Measurements from ENCODE around the gene SPTAN1.
"Not testable (repeated sequence)": the region's sequence is repeated elsewhere in the genome, so short reads cannot be mapped to it uniquely, and the experiment has no call there.

Gene SPTAN1

DNA sequence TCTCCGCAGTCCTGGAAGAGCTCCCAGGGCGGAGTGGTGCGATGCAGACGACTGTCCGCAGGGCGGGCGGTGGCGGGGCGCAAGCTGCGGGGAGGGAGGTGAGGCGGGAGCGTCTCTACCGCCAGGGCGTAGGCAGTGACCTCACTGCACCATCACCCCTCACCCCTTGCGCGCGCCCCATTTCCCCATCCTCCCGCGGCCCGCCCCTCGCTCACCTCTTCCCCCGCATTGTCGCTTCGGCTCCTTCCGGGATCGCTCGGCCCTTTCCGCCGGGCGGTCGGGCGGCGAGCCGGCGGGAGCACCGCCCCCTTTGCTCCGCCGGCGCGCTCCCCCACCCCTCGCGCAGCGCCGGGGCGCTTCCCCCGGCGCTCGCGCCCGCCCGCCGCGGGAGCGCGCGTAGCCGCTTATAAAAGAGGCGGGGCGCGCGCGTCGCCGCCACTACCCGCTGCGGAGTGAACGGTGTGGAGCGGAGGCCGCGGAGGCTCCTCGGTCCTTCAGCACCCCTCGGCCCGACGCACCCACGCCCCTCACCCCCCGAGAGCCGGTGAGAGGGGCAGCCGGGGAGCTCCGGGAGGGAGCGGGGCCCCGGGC is at the start of gene SPTAN1:
SPTAN1 (plus strand) TSS at position 435 of the 591 bp plus-strand sequence. CDS start 14,154 bp downstream, outside the sequence.
- peak; percentile 94 for DNase-seq

DNA sequence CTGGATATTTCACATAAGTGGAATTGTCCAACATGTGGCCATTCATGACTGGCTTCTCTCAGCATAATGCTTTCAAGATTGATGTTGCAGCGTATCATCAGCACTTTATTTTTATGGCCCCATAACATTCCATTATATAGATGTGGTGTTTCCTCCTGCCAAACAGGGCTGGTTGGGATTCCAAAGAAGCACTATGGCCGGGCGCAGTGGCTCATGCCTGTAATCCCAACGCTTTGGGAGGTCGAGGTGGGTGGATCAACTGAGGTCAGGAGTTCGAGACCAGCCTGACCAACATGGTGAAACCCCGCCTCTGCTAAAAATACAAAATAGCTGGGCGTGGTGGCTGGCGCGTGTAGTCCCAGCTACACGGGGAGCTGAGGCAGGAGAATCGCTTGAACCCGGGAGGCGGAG is 49.0 kb upstream of the SPTAN1 start:
- not testable (repeated sequence) for DNase-seq

GRCh38 chr9:128503870-128504269 is 48.5 kb upstream of the SPTAN1 start:
- DNase-seq: no peak

GRCh38 chr9:128504485-128505413 is 47.6 kb upstream of the SPTAN1 start, which contains the start of gene GLE1:
TSS of gene GLE1 (plus strand) at chr9:128504719. CDS start at chr9:128504806, 87 bp downstream.
- DNase-seq: peak; percentile 92

GRCh38 chr9:128505414-128505765 is 47.0 kb upstream of the SPTAN1 start:
- DNase-seq: peak; percentile 2

GRCh38 chr9:128505906-128506305 is 46.5 kb upstream of the SPTAN1 start:
- DNase-seq: not testable (repeated sequence)

DNA sequence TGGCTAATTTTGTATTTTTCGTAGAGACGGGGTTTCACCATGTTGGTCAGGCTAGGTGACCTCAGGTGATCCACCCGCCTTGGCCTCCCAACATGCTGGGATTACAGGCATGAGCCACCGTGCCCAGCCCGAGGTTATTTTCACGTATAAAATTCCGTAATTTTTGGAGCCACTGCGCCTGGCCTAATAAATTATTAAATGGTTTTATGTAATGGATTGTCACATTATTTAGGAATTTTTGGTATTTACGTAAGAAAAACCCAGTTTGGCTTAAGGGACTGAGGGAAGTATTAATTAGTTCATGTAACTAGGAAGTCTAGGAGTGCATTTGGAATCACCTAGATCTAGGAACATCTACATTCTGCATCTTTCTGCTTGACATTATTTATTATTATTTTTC is 39.6 kb upstream of the SPTAN1 start:
- no peak for DNase-seq

DNA sequence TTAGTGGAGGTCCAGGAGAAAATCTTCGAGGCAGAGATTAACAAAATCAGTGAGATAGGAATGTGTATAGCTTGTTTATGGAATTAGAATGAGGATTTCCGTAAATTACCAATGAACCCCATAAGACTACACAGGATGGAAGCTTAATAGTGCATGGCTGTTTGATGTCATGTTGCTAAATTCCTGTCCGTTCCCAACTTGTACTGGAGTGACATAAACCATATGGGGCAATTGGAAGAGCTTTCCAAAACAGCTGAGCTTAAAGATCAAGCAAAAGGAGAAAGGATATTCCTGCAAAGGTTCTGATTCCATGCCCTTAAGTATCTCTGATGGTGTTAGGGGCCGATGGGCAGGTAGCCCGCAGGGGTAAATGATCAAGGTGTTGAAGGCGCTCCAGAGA is 30.4 kb upstream of the SPTAN1 start:
- no peak for DNase-seq

DNA sequence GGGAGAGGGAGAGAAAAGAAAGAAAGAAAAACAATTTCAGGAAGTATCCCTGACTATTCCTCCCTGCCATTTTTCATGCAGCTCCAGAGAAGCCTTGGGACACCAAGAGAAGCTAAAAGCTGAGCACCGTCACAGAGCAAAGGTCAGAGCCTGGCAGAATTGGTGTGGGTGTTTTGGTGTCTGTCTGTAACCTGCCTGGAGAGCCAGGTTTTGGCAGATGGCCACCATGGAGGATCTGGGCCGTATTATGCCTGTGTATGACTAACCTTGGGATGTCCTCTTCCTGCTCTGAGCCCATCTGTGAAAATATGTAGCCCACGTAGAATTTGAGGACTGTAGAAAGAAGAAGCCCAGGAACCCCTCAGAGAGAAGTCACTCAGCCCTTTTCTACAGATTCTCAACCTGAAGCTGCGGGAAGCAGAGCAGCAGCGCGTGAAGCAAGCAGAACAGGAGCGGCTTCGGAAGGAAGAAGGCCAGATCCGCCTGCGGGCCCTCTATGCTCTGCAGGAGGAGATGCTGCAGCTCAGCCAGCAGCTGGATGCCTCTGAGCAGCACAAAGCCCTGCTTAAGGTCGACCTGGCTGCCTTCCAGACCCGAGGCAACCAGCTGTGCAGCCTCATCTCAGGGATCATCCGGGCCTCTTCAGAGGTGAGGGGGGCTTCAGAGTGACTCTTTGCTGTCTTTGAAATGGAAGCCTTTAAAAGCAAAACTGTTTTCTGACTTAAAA is 29.0 kb upstream of the SPTAN1 start:
- no peak for DNase-seq

GRCh38 chr9:128526720-128527119 is 25.7 kb upstream of the SPTAN1 start:
- DNase-seq: no peak

- no peak for DNase-seq
Observed at GRCh38 chr9:128528445-128529160, 23.8 kb upstream of the SPTAN1 start.

DNA sequence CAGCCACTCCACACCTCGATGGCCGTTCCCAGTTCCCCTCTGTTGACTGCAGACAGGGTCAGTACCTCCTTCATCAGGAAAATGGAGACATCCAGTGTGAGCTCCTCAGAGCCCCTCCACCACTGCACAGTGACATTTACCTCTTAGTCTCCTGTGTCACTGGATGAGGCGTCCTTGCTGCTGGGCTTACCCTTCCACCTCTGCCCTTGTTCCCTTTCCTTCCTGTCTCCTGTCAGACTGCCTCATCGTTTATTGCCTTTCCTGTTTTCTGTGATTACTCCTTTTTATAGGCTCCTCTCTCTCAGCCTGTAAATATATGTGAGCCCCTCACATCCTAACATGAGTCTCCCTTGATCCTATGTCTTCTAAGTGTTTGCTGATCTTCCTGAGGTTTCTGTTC is 23.2 kb upstream of the SPTAN1 start:
- no peak for DNase-seq

GRCh38 chr9:128532581-128532980 is 19.8 kb upstream of the SPTAN1 start:
- no peak for DNase-seq

GRCh38 chr9:128540634-128541360 is 11.6 kb upstream of the SPTAN1 start:
- no peak for DNase-seq

- DNase-seq: no peak
Observed at GRCh38 chr9:128546504-128546903, 5.9 kb upstream of the SPTAN1 start.

DNA sequence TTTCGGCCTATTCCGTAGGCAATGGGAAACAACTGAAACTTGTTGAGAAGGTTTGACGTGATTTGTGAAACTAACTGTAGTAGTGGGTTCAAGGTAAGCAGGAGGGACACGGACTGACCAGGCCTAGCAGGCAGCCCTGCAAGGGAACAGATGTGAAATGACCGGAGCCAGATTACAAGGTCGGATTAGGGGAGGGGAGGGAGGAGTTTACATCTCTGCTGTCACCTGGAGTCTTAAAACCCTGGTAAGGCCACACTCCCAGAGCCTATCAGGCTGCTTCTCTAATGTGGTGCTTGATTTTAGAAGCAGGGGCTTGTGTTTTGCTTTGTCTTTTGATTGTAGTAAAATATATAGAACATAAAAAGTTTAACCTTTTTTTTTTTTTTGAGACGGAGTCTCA is 3.5 kb upstream of the SPTAN1 start:
- DNase-seq: no peak

DNA sequence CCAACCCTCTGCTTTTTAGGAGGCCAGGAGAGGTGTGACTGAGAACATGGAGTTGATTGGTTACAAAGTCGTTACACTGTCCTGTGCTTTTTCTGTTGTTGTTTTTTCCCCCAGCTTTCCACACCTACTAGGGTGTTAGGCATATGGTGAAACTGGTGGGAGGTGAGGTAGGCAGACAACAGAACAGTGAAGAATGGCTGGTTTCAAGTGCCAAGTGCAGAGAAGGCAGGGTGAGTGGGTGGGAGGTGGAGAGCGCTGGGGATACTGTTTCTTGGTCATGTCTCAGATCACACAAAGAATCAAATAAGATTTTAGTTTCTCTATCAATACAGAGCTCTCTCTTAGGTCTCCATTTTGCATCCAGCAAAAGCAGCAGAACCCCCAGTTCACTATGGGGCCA is 2.2 kb upstream of the SPTAN1 start:
- peak; percentile 25 for DNase-seq

- no peak for DNase-seq
Observed at GRCh38 chr9:128550770-128551656, 1.4 kb upstream of the SPTAN1 start.

GRCh38 chr9:128551657-128552152 is 682 bp upstream of the SPTAN1 start:
- no peak for DNase-seq

GRCh38 chr9:128552744-128553440 is 505 bp downstream of the SPTAN1 start:
- peak; percentile 32 for DNase-seq

Data from CD4-positive, alpha-beta T cell treated with Interleukin-4 for 4 hours (primary cell).